Midbrain (tissue), 1 donor: ENCODE data around the gene ANKRD12.

Experiments used
- DNase-seq: peaks from one replicate; lab custom pipeline; 2025; lab: John Stamatoyannopoulos, UW

Gene ANKRD12

GRCh38 chr18:9292047-9292446 is 155.5 kb downstream of the ANKRD12 start:
- no peak for DNase-seq

GRCh38 chr18:9293948-9294347 is 157.4 kb downstream of the ANKRD12 start:
- DNase-seq, result no peak

GRCh38 chr18:9296233-9297006 is 159.8 kb downstream of the ANKRD12 start:
- DNase-seq, result no peak

DNA sequence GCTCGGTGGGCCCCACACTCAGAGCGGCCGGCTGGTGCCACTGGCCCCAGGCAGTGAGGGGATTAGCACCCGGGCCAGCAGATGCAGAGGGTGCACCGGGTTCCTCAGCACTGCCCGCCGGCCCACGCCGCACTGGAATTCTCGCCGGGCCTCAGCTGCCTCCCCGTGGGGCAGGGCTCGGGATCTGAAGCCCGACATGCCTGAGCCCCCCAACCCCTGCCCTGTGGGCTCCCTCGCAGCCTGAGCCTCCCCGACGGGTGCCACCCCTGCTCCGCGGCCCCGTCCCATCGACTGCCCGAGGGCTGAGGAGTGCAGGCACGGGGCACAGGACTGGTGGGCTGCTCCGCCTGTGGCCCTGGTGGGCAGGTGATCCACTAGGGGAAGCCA is 160.4 kb downstream of the ANKRD12 start:
- DNase-seq, result no peak

GRCh38 chr18:9304388-9305070 is 167.9 kb downstream of the ANKRD12 start:
- no peak for DNase-seq

DNA sequence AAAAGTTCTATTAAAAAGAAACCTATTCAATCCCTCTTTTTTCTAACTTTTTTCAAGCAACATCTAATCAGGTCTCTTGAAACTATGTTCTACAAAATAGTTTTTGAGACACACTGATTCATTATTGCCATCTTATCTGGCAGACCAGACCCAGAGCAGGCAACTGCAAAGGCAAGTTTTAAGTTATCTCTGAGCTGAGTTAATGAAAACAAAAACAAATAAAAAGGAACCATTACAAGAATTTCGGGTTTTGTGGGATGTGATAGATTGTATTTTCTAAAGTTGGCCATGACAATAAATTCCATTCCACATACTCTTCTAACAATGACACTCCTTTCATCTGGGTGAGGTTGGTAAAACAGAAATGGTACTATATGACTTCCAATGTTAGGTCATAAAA is 182.8 kb downstream of the ANKRD12 start:
- no peak for DNase-seq

- no peak for DNase-seq
These were observed 184.5 kb downstream of the ANKRD12 start for GRCh38 chr18:9321017-9321452.

DNA sequence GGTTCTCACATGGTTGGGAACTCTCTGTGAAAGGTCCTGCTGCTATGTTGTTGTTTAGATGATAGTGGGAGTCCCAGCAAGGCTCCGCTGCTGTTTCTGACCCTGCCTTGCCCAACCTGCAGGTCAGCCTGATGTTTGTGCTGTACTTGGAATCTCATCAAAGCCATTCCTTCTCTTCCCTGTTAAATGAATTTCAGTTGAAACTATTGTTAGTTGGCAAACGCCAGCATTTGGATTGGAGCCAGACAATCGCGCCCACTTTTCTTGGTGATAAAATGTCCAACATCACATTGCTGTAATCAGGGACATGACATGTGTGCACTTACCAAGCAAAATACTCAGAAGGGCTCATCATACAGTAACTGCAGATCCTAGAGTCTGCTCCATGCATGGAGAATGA is 185.2 kb downstream of the ANKRD12 start:
- no peak for DNase-seq

GRCh38 chr18:9322744-9323143 is 186.2 kb downstream of the ANKRD12 start:
- no peak for DNase-seq

DNA sequence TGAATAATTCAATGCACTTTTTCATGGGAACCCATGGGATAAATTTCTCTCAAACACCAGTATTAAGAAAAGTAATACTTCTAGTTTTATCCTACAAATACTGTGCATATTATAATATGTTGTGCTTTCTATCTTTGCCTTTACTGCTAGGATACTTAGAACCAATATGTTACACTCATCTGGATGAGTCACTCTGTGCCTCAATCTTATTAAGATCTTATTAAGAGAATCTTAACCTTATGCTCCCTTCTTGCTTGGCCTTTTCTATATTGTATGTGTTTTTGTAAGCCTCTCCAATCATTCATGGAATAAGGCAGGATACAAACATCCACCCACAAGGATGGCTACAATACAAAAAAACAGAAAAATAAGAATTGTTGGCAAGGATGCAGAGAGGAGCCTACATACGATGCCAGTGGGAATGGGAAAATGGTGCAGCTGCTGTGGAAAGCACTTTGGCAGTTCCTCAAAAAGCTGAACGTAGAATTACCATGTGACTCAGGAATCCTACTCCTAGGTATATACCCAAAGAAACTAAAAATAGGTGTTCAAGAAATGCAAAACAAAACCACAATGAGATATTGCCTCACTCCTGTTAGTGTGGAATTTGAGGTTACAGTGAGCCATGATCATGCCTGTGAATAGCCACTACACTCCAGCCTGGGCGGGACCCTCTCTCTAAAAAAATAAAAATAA is 187.3 kb downstream of the ANKRD12 start:
- DNase-seq, result no peak

- no peak for DNase-seq
These were observed 189.1 kb downstream of the ANKRD12 start for GRCh38 chr18:9325716-9326115.

- DNase-seq, result no peak
These were observed 192.2 kb downstream of the ANKRD12 start for GRCh38 chr18:9328776-9329175.

- DNase-seq, result no peak
These were observed 192.9 kb downstream of the ANKRD12 start for GRCh38 chr18:9329471-9329870.

DNA sequence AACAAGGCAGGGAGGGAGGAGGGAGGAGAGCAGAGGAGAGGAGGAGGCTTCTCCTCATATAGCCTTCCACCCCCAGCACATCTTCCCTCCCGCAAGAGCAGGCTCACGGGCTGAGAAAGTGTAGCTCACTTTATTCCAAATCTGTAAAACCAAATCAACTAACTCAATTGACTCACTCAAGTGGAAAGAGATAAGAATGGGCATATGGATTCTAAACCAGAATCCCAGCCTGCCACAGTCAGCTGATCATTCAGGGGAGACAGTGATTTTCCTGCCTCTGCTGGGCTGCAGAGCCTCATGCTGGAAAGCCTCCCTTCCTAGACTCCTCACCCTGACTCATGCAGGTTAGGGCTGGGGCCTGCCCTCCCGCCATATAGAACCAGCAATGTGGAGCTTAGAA is 193.8 kb downstream of the ANKRD12 start:
- DNase-seq, result no peak

DNA sequence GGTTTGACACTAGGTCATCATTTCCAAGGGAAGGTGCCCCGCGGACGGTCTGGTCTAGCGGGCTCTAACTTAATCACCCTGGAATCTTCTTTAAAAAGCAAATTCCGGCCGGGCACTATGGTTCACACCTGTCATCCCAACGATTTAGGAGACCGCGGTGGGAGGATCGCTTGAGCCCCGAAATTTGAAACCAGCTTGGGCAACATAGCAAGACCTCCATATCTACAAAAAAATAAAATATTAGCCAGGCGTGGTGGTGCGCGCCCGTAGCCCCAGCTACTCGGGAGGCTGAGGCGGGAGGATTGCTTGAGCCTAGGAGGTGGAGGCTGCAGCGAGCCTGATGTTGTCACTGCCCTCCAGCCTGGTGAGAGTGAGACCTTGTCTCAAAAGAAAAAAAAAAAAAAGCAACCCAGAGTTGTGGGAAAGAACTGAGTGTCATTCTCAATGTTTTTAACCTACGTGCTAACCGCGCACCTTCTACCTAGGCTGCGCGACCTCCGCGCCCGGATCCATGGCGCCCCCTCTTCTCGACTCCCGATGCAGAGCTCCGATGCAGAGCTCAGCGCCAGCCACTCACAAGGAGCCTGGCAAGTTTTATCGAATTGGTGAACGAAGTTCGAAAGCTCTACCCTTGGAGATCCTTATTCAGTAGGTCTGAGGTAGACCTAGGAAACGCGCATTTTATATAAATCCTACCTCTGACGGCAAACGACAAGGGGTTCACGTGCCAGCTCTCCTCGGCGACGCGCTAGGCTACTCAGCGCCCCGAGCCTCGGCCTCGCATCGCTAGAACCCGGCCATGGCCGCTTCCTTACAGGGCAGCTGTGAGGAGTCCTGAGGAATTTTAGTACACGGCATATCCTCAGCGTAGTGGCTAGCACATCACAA is 197.1 kb downstream of the ANKRD12 start:
- no peak for DNase-seq

GRCh38 chr18:9334329-9334972 is 197.9 kb downstream of the ANKRD12 start, which contains the start of gene TWSG1:
Gene TWSG1 (plus strand): TSS chr18:9334773. CDS start chr18:9337230, 2,457 bp downstream.
- peak; percentile 92 for DNase-seq

DNA sequence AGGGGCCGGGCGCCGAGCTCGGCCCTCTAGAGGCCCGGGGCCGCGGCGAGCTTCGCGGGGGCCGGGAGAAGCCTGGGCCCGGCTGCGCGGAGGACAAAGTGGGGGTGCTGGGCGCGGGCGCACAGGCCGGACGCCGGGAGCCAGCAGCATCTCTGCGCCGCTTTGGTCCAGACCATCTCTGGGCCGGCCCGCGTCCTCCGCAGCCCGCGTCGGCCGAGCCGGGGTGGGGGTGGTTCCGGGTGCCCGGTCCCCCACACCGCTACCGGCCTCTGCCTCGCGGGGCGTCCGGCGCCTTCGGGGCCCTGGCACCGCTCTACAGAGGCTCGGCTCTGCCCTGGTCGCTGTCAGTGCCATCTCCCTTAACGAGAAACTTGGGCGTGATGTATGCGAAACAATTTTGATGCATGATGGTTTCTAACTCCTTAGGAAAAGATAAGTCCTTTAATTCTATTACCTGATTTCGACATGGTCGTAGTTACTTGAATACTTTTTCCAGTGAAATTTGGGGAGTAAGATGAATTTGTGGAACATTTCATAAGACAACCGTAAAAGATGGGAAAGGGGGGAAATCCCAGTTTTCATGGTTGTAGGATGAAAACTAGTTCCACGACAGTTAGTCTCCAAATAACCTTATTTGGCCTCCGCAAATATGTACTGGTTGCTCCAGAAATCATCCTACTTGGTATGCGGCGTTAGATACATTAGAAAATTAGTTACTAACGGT is 198.6 kb downstream of the ANKRD12 start:
- peak; percentile 52 for DNase-seq
